ENCODE results near the gene APAF1.

APAF1 gene

DNA sequence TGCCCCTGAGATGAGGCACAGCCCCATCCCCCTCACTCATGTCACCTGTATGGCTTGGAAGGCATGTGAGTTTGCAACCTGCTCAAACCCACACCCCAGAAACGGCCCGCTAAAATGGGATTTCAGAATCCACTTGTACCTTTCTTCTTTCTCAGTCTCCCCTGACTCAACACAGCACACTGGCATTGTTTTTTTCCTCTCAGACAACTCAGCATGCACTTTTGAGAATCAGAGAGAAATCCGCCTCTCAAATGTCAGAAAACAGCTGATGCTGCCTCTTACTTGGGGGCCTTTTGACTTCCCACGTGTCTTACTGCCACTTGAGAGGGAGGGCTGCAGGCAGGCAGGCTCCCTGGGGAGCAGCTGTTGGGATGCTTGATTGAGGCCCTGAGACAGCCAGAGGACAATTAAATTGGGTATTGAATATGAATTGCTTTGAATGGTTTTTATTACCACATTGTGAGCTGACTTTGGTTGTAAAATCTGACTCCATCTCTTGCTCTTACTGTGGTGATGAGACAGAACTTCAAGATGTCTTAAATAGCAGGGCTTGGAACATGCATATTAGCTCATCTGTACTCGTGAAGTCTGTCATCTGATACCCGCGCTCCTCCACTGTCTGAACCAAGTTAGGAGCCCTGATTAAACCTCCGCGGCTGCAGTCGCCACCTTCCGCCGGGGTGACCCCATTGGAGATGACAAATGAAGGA, 96.6 kb downstream of the APAF1 start:
- TF ChIP-seq CEBPB (IDR thresholded peaks at IDR 0.05) (no peak), EP300 (IDR thresholded peaks at IDR 0.05; ENCODE audit: borderline replicate concordance) (no peak), EGR1 (IDR thresholded peaks at IDR 0.05) (no peak), TCF12 (IDR thresholded peaks at IDR 0.05; ENCODE audit: low read depth) (no peak), FOXM1 (IDR thresholded peaks at IDR 0.05; ENCODE audit: borderline replicate concordance, low read depth) (no peak)
- TF ChIP-seq, protein P1, sequence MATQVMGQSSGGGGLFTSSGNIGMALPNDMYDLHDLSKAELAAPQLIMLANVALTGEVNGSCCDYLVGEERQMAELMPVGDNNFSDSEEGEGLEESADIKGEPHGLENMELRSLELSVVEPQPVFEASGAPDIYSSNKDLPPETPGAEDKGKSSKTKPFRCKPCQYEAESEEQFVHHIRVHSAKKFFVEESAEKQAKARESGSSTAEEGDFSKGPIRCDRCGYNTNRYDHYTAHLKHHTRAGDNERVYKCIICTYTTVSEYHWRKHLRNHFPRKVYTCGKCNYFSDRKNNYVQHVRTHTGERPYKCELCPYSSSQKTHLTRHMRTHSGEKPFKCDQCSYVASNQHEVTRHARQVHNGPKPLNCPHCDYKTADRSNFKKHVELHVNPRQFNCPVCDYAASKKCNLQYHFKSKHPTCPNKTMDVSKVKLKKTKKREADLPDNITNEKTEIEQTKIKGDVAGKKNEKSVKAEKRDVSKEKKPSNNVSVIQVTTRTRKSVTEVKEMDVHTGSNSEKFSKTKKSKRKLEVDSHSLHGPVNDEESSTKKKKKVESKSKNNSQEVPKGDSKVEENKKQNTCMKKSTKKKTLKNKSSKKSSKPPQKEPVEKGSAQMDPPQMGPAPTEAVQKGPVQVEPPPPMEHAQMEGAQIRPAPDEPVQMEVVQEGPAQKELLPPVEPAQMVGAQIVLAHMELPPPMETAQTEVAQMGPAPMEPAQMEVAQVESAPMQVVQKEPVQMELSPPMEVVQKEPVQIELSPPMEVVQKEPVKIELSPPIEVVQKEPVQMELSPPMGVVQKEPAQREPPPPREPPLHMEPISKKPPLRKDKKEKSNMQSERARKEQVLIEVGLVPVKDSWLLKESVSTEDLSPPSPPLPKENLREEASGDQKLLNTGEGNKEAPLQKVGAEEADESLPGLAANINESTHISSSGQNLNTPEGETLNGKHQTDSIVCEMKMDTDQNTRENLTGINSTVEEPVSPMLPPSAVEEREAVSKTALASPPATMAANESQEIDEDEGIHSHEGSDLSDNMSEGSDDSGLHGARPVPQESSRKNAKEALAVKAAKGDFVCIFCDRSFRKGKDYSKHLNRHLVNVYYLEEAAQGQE (IDR thresholded peaks at IDR 0.05; ENCODE audit: low read depth): no peak

DNA sequence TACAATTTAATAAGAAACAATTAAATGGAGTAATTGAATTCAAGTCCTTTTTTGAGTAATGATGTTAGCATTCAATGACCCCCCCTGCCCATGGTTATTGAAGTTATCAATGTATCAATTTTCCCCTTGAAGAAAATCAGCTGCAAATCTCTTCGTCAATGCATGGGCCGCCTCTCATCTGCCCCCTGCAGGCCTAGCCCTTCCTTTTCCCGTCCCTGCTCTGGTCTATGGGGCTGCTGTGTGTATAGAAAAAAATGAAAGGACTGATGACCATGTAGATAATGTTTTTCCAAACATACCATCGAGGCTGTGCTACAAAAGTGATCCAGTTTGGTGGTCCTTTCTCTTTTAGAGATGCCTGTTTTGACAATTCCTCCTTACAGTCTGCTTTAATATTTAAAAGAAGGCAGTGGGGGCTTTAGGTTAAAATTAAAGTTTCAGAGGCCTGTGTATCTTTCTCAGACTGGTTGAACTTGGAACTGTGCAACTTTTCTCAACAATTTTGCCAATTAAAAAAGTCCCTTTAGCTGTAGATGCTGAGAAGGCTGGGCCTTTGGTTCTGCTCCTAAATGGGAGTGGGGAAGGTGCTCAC, 98.4 kb downstream of the APAF1 start:
- TF ChIP-seq, protein P2, sequence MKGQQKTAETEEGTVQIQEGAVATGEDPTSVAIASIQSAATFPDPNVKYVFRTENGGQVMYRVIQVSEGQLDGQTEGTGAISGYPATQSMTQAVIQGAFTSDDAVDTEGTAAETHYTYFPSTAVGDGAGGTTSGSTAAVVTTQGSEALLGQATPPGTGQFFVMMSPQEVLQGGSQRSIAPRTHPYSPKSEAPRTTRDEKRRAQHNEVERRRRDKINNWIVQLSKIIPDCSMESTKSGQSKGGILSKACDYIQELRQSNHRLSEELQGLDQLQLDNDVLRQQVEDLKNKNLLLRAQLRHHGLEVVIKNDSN (IDR thresholded peaks at IDR 0.05): no peak
- TF ChIP-seq EGR1 (IDR thresholded peaks at IDR 0.05) (no peak), RAD21 (IDR thresholded peaks at IDR 0.05; ENCODE audit: low read depth) (peak; percentile 16; the same call in 1 of the 2 replicates), TAF1 (IDR thresholded peaks at IDR 0.05; ENCODE audit: low read depth) (no peak)

DNA sequence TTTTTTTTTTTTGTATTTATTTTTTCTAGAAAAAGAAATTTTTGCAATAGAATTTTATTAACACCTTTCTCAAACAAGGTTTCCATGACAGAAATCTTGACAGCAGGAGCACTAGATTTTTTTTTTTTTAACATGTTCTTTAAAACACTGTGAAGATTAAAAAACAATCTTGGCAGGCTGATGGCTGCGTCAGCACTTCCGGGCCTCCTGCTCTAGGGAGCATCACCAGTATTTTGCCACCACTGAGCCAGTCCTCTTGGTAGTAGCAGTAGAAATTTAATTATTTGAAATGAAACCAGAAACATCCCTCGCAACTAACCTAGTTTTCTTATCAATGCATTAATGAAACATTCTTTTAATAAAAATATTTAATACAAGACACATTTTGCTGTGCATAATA, 99.6 kb downstream of the APAF1 start:
- TF ChIP-seq, protein P1 (IDR thresholded peaks at IDR 0.05; ENCODE audit: low read depth): no peak
- TF ChIP-seq YY1 (IDR thresholded peaks at IDR 0.05; ENCODE audit: low read depth): no peak
- no peak for TF ChIP-seq RAD21 (IDR thresholded peaks at IDR 0.05; ENCODE audit: low read depth)
- TF ChIP-seq ZBTB7A (IDR thresholded peaks at IDR 0.05; ENCODE audit: low read depth): no peak
- TF ChIP-seq EGR1 (IDR thresholded peaks at IDR 0.05): no peak
- TF ChIP-seq TAF1 (IDR thresholded peaks at IDR 0.05; ENCODE audit: low read depth): no peak
- TF ChIP-seq NFIC (IDR thresholded peaks at IDR 0.05): no peak
- TF ChIP-seq, protein P2 (IDR thresholded peaks at IDR 0.05): no peak
- TF ChIP-seq CEBPB (IDR thresholded peaks at IDR 0.05): no peak
- no peak for TF ChIP-seq EP300 (IDR thresholded peaks at IDR 0.05; ENCODE audit: borderline replicate concordance)
- TF ChIP-seq TCF12 (IDR thresholded peaks at IDR 0.05; ENCODE audit: low read depth): no peak
- TF ChIP-seq, protein P3, sequence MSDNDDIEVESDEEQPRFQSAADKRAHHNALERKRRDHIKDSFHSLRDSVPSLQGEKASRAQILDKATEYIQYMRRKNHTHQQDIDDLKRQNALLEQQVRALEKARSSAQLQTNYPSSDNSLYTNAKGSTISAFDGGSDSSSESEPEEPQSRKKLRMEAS (IDR thresholded peaks at IDR 0.05): no peak
- no peak for TF ChIP-seq FOXM1 (IDR thresholded peaks at IDR 0.05; ENCODE audit: borderline replicate concordance, low read depth)
- no peak for TF ChIP-seq CREB1 (IDR thresholded peaks at IDR 0.05; ENCODE audit: low read depth)
- TF ChIP-seq TEAD4 (IDR thresholded peaks at IDR 0.05): no peak

DNA sequence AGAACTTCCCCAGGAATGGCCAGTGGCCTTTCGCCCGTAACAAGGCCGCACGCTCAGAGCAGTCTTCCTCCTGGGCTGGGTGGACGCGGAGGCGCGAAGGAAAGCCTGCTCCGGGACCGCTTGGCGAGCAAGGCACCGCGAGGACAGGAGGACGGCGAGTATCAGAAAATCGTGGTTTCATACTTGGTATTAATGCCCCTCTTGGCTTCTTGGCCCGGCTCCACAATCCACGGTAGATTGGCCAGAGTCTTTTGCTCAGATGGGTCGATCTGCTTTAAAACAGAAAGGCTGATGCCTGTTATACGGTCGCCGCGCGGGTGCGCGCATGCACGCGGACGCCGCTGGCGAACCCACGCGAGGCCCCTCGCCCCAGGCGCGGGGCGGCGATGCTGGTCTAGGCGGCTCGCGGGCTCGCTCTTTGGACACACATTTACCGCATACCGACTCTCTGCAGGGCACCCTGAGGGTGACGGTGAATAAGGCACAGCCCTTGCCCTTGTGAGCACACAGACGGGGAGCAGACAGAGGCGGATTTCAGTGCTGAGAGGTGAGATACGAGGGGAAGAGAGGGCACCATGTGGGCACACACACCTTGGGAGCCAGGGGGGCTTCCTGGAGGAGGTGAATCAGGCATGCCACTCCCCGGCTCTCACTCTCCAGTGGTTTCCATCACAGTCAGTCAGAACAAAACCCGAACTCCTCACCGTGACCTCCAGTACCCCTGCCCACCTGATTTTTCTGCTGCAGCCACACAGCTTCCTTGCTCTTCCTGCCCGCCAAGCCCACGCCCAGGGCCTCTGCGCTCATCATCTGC, 100.7 kb downstream of the APAF1 start:
- TF ChIP-seq, protein P3 (IDR thresholded peaks at IDR 0.05): no peak
- no peak for TF ChIP-seq EGR1 (IDR thresholded peaks at IDR 0.05)
- TF ChIP-seq EP300 (IDR thresholded peaks at IDR 0.05; ENCODE audit: borderline replicate concordance): no peak
- no peak for TF ChIP-seq YY1 (IDR thresholded peaks at IDR 0.05; ENCODE audit: low read depth)
- TF ChIP-seq TAF1 (IDR thresholded peaks at IDR 0.05; ENCODE audit: low read depth): no peak
- no peak for TF ChIP-seq TCF12 (IDR thresholded peaks at IDR 0.05; ENCODE audit: low read depth)
- no peak for TF ChIP-seq FOXM1 (IDR thresholded peaks at IDR 0.05; ENCODE audit: borderline replicate concordance, low read depth)
- no peak for TF ChIP-seq NFIC (IDR thresholded peaks at IDR 0.05)
- no peak for TF ChIP-seq RAD21 (IDR thresholded peaks at IDR 0.05; ENCODE audit: low read depth)
- TF ChIP-seq CREB1 (IDR thresholded peaks at IDR 0.05; ENCODE audit: low read depth): no peak
- TF ChIP-seq CEBPB (IDR thresholded peaks at IDR 0.05): no peak
- TF ChIP-seq, protein P2 (IDR thresholded peaks at IDR 0.05): no peak
- TF ChIP-seq, protein P1 (IDR thresholded peaks at IDR 0.05; ENCODE audit: low read depth): no peak
- no peak for TF ChIP-seq TEAD4 (IDR thresholded peaks at IDR 0.05)
- no peak for TF ChIP-seq ZBTB7A (IDR thresholded peaks at IDR 0.05; ENCODE audit: low read depth)
